Neural cell (in vitro differentiated cells): ENCODE results near the gene DNAH6. TPM values are rescaled to one million over a fixed set of nuclear protein-coding genes. Genes with fewer than 3 reads are reported as not detected.

Experiments
- H2AFZ ChIP-seq: fragments of 200-600, 300-800 bp; sonication (generic), shearing (Covaris generic); 2 replicates; pipeline ENCODE4 v1.6.0; 2014; ENCODE audit warnings: low read depth, mild to moderate bottlenecking, antibody characterized with exemption, low read length, moderate library complexity
- H3F3A ChIP-seq: fragments of 200-600 bp; shearing (Covaris generic); 2 replicates; pipeline ENCODE4 v1.6.1; 2016; ENCODE audit warnings: mild to moderate bottlenecking, moderate library complexity, mixed read lengths, antibody characterized with exemption, low read length; ENCODE audit not compliant: insufficient read depth, poor library complexity, severe bottlenecking
- H3K27ac ChIP-seq: fragments of 200-600, 300-800 bp; sonication (generic), shearing (Covaris generic); 2 replicates; pipeline ENCODE4 v1.5.1; 2014; ENCODE audit warnings: mild to moderate bottlenecking, low read length, moderate library complexity
- H3K27me3 ChIP-seq: fragments of 300-800, 200-600 bp; sonication (generic), shearing (Covaris generic); 2 replicates; pipeline ENCODE4 v1.6.0; 2014; ENCODE audit warnings: mild to moderate bottlenecking, low read depth, low read length, moderate library complexity; ENCODE audit not compliant: insufficient read depth
- H3K36me3 ChIP-seq: fragments of 300-800, 200-600 bp; sonication (generic), shearing (Covaris generic); 2 replicates; pipeline ENCODE4 v1.5.1; 2014; ENCODE audit warnings: mild to moderate bottlenecking, antibody characterized with exemption, low read length, moderate library complexity; ENCODE audit not compliant: insufficient read depth
- H3K4me2 ChIP-seq: fragments of 300-800, 200-600 bp; sonication (generic), shearing (Covaris generic); 2 replicates; pipeline ENCODE4 v1.6.0; 2014; ENCODE audit warnings: mild to moderate bottlenecking, low read length
- H3K4me3 ChIP-seq: fragments of 300-800, 200-600 bp; sonication (generic), shearing (Covaris generic); 2 replicates; pipeline ENCODE4 v1.5.1; 2014; ENCODE audit warnings: mild to moderate bottlenecking, low read length, moderate library complexity
- H3K79me2 ChIP-seq: fragments of 200-600 bp; shearing (Covaris generic); replicated peaks from 2 replicates; pipeline ENCODE4 v1.6.0; 2014; ENCODE audit warnings: mild to moderate bottlenecking, low read length, moderate library complexity; ENCODE audit not compliant: insufficient read depth
- H3K9ac ChIP-seq: fragments of 300-800, 200-600 bp; sonication (generic), shearing (Covaris generic); 2 replicates; pipeline ENCODE4 v1.6.1; 2016; ENCODE audit warnings: mild to moderate bottlenecking, low read length, mixed read lengths
- H3K9me2 ChIP-seq: fragments of 200-600 bp; shearing (Covaris generic); 2 replicates; pipeline ENCODE4 v1.6.1; 2016; ENCODE audit warnings: mild to moderate bottlenecking, low read length, mixed read lengths; ENCODE audit not compliant: insufficient read depth
- H3K9me3 ChIP-seq: fragments of 200-600, 300-800 bp; sonication (generic), shearing (Covaris generic); 2 replicates; pipeline ENCODE4 v1.6.1; 2016; ENCODE audit warnings: mild to moderate bottlenecking, mixed run types, low read length, moderate library complexity, mixed read lengths
- H4K20me1 ChIP-seq: fragments of 200-600 bp; shearing (Covaris generic); 2 replicates; pipeline ENCODE4 v1.6.1; 2016; ENCODE audit warnings: mild to moderate bottlenecking, mixed run types; ENCODE audit not compliant: insufficient read depth
- EP300 ChIP-seq: fragments of 450-650 bp; conservative IDR thresholded peaks from 2 replicates; pipeline ENCODE4 v1.6.1; 2014; ENCODE audit warnings: antibody characterized with exemption, mild to moderate bottlenecking, moderate library complexity; ENCODE audit not compliant: poor library complexity, severe bottlenecking
- EZH2 ChIP-seq: fragments of 200-600, 300-800 bp; shearing (Covaris generic), sonication (generic); IDR thresholded peaks from 2 replicates; pipeline ENCODE4 v1.6.1; 2014; ENCODE audit warnings: antibody characterized with exemption, low read length, borderline replicate concordance, mild to moderate bottlenecking; ENCODE audit not compliant: insufficient read depth, poor library complexity, severe bottlenecking
- MXI1 ChIP-seq: fragments of 450-650 bp; conservative IDR thresholded peaks from 2 replicates; pipeline ENCODE4 v1.6.1; 2014; ENCODE audit warnings: antibody characterized with exemption, mild to moderate bottlenecking; ENCODE audit not compliant: poor library complexity, severe bottlenecking
- POLR2AphosphoS5 ChIP-seq: IDR thresholded peaks from 2 replicates; pipeline ENCODE4 v1.6.1; 2012
- RAD21 ChIP-seq: fragments of 450-650 bp; conservative IDR thresholded peaks from 2 replicates; pipeline ENCODE4 v1.6.1; 2014; ENCODE audit warnings: antibody characterized with exemption, mild to moderate bottlenecking, moderate library complexity
- SMC3 ChIP-seq: fragments of 450-650 bp; conservative IDR thresholded peaks from 2 replicates; pipeline ENCODE4 v1.6.1; 2014; ENCODE audit warnings: antibody characterized with exemption, mild to moderate bottlenecking, moderate library complexity; ENCODE audit not compliant: poor library complexity
- TAF1 ChIP-seq: IDR thresholded peaks from 2 replicates; pipeline ENCODE4 v1.6.1; 2012; ENCODE audit warnings: low read depth
- polyA plus RNA-seq: library from polyadenylated mRNA; depleted of rRNA; stranded (reverse); fragments of >200 nt; gene quantifications from 2 replicates; pipeline ENCODE4 v1.2.3, GENCODE V29; 2014
- TF ChIP-seq, protein P1 (sequence below): fragments of 450-650 bp; IDR thresholded peaks from 2 replicates; pipeline ENCODE4 v1.5.1; 2014; ENCODE audit warnings: antibody characterized with exemption, mild to moderate bottlenecking, moderate library complexity; ENCODE audit not compliant: poor library complexity, severe bottlenecking
- TF ChIP-seq, protein P2 (sequence below): IDR thresholded peaks from 2 replicates; pipeline ENCODE4 v1.6.1; 2012; ENCODE audit warnings: borderline replicate concordance

DNAH6 gene
- polyA plus RNA-seq, 1 donor from 2014 or later, result 2.1 TPM

DNA sequence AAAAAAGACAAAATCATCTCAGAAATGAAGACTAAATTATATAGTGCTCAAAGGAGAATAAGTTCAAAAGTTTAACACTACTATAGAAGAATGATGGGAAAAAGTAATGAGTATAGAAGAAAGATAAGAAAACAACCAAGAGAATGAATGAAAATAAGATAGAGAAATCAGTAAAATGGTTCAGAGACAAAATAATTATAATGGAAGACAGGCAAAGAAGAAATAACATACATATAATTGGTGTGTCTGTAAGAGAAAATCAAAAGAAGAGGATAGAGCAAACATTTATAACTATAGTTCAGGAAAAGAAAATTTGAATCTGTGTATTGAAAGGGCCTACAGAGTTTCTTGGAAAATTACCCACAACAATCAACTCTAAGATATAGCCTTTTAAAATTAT, 43.5 kb downstream of the DNAH6 start:
- no peaks in the 10 kb centered on the region for H3K79me2 ChIP-seq
- no peaks in the 10 kb centered on the region for H3K36me3 ChIP-seq
- no peaks in the 10 kb centered on the region for H3K9me2 ChIP-seq
- no peaks in the 10 kb centered on the region for H3K27me3 ChIP-seq
- no peaks in the 10 kb centered on the region for H3K9me3 ChIP-seq
- H3K9ac ChIP-seq, result no peak overlapping the region
- H3K4me3 ChIP-seq, result no peak overlapping the region
- H2AFZ ChIP-seq, result no peak overlapping the region
- H3F3A ChIP-seq, result no peaks in the 10 kb centered on the region
- TF ChIP-seq TAF1 (no peak), SMC3 (no peak), EP300 (no peak), MXI1 (no peak), EZH2 (no peak), POLR2AphosphoS5 (no peak), RAD21 (no peak)
- TF ChIP-seq, protein P1, sequence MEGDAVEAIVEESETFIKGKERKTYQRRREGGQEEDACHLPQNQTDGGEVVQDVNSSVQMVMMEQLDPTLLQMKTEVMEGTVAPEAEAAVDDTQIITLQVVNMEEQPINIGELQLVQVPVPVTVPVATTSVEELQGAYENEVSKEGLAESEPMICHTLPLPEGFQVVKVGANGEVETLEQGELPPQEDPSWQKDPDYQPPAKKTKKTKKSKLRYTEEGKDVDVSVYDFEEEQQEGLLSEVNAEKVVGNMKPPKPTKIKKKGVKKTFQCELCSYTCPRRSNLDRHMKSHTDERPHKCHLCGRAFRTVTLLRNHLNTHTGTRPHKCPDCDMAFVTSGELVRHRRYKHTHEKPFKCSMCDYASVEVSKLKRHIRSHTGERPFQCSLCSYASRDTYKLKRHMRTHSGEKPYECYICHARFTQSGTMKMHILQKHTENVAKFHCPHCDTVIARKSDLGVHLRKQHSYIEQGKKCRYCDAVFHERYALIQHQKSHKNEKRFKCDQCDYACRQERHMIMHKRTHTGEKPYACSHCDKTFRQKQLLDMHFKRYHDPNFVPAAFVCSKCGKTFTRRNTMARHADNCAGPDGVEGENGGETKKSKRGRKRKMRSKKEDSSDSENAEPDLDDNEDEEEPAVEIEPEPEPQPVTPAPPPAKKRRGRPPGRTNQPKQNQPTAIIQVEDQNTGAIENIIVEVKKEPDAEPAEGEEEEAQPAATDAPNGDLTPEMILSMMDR, result no peak
- TF ChIP-seq, protein P2, sequence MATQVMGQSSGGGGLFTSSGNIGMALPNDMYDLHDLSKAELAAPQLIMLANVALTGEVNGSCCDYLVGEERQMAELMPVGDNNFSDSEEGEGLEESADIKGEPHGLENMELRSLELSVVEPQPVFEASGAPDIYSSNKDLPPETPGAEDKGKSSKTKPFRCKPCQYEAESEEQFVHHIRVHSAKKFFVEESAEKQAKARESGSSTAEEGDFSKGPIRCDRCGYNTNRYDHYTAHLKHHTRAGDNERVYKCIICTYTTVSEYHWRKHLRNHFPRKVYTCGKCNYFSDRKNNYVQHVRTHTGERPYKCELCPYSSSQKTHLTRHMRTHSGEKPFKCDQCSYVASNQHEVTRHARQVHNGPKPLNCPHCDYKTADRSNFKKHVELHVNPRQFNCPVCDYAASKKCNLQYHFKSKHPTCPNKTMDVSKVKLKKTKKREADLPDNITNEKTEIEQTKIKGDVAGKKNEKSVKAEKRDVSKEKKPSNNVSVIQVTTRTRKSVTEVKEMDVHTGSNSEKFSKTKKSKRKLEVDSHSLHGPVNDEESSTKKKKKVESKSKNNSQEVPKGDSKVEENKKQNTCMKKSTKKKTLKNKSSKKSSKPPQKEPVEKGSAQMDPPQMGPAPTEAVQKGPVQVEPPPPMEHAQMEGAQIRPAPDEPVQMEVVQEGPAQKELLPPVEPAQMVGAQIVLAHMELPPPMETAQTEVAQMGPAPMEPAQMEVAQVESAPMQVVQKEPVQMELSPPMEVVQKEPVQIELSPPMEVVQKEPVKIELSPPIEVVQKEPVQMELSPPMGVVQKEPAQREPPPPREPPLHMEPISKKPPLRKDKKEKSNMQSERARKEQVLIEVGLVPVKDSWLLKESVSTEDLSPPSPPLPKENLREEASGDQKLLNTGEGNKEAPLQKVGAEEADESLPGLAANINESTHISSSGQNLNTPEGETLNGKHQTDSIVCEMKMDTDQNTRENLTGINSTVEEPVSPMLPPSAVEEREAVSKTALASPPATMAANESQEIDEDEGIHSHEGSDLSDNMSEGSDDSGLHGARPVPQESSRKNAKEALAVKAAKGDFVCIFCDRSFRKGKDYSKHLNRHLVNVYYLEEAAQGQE, result no peak
- H3K27ac ChIP-seq, result no peak overlapping the region
- H3K4me2 ChIP-seq, result no peak overlapping the region
- no peaks in the 10 kb centered on the region for H4K20me1 ChIP-seq

GRCh38 chr2:84579661-84580060, 63.4 kb downstream of the DNAH6 start:
- Histone ChIP-seq H3K27ac (no peak overlapping the region), H3K79me2 (no peaks in the 10 kb centered on the region), H2AFZ (no peak overlapping the region), H4K20me1 (no peaks in the 10 kb centered on the region), H3K36me3 (no peaks in the 10 kb centered on the region), H3K4me3 (no peak overlapping the region), H3K9me2 (no peaks in the 10 kb centered on the region), H3K9me3 (no peaks in the 10 kb centered on the region), H3K4me2 (no peak overlapping the region), H3K9ac (no peak overlapping the region), H3F3A (no peaks in the 10 kb centered on the region), H3K27me3 (no peaks in the 10 kb centered on the region)
- no peak for TF ChIP-seq SMC3
- TF ChIP-seq RAD21, result no peak
- TF ChIP-seq EZH2, result no peak
- TF ChIP-seq MXI1, result no peak
- TF ChIP-seq, protein P1, result no peak
- no peak for TF ChIP-seq POLR2AphosphoS5
- TF ChIP-seq, protein P2, result no peak
- no peak for TF ChIP-seq EP300
- TF ChIP-seq TAF1, result no peak
